Breast epithelium (tissue), 4 donors: ENCODE data around the gene SERPINE1. TPM values are rescaled to one million over a fixed set of nuclear protein-coding genes. Genes with fewer than 3 reads are reported as not detected.
A peak's percentile ranks its signal among the peaks of the same experiment; 100 is the strongest.
"Not testable (repeated sequence)": the region's sequence is repeated elsewhere in the genome, so short reads cannot be mapped to it uniquely, and the experiment has no call there.

Experiments used
- DNase-seq, 2 donors: peaks; one replicate each; pipeline ENCODE4 v3.0.0-alpha.2; 2019; ENCODE audit warnings: low spot score in 2 of 2
- H3K27ac ChIP-seq, 2 donors: fragments of 200-600 bp; sonication (generic) in 1 of 2; one replicate each; pipeline ENCODE4 v1.5.1; 2016 to 2019; ENCODE audit warnings: mild to moderate bottlenecking in 1 of 2
- H3K27me3 ChIP-seq, 2 donors: fragments of 200-600 bp; sonication (generic) in 1 of 2; one replicate each; pipeline versions ENCODE4 v1.5.1 to v1.6.0; 2017 to 2019; ENCODE audit warnings: control low read depth in 1 of 2, mild to moderate bottlenecking in 1 of 2
- H3K36me3 ChIP-seq: fragments of 200-600 bp; one replicate; pipeline ENCODE4 v1.5.1; 2019
- H3K4me1 ChIP-seq, 2 donors: fragments of 200-600 bp; sonication (generic); one replicate each; pipeline ENCODE4 v1.5.1; 2016 to 2019; ENCODE audit warnings: control low read depth in 1 of 2
- H3K4me3 ChIP-seq, 3 donors: fragments of 200-600 bp; sonication (generic); 1 replicate in 2 of 3; 2 replicates in 1 of 3; pipeline ENCODE4 v1.5.1; 2016 to 2019; ENCODE audit warnings: mild to moderate bottlenecking in 3 of 3, moderate library complexity in 2 of 3
- H3K9me3 ChIP-seq, 2 donors: fragments of 200-600 bp; sonication (generic) in 1 of 2; one replicate each; pipeline ENCODE4 v1.5.1; 2016 to 2019; ENCODE audit warnings: control low read depth in 1 of 2
- POLR2A ChIP-seq: fragments of 450-650 bp; IDR thresholded peaks from one replicate; pipeline ENCODE4 v1.6.1; 2016; ENCODE audit warnings: antibody characterized with exemption, mild to moderate bottlenecking, moderate library complexity
- POLR2AphosphoS5 ChIP-seq, 3 donors: sonication (generic); formaldehyde crosslinking; IDR thresholded peaks; one replicate each; pipeline ENCODE4 v1.6.1; 2017; ENCODE audit warnings: antibody characterized with exemption in 3 of 3
- intact Hi-C: fragments of 100-400 bp; cut with DNase I; formaldehyde crosslinking; loops from one replicate; pipeline ENCODE4 v1.15.1; 2023; ENCODE audit warnings: low total_unique reads
- total RNA-seq, 3 donors: library from RNA; depleted of rRNA; stranded (reverse); fragments of >200 nt; gene quantifications; one replicate each; pipeline ENCODE4 v1.1.0, GENCODE V29; 2016
- TF ChIP-seq, protein P1 (sequence below), 3 donors: fragments of 450-650 bp; IDR thresholded peaks; one replicate each; pipeline ENCODE4 v1.5.1; 2016 to 2017; ENCODE audit warnings: antibody characterized with exemption in 3 of 3, mild to moderate bottlenecking in 3 of 3, moderate library complexity in 3 of 3

Gene SERPINE1
- total RNA-seq, 3 donors from 2014 or later: 6.2 to 24.3 (median 7.4) TPM

DNA sequence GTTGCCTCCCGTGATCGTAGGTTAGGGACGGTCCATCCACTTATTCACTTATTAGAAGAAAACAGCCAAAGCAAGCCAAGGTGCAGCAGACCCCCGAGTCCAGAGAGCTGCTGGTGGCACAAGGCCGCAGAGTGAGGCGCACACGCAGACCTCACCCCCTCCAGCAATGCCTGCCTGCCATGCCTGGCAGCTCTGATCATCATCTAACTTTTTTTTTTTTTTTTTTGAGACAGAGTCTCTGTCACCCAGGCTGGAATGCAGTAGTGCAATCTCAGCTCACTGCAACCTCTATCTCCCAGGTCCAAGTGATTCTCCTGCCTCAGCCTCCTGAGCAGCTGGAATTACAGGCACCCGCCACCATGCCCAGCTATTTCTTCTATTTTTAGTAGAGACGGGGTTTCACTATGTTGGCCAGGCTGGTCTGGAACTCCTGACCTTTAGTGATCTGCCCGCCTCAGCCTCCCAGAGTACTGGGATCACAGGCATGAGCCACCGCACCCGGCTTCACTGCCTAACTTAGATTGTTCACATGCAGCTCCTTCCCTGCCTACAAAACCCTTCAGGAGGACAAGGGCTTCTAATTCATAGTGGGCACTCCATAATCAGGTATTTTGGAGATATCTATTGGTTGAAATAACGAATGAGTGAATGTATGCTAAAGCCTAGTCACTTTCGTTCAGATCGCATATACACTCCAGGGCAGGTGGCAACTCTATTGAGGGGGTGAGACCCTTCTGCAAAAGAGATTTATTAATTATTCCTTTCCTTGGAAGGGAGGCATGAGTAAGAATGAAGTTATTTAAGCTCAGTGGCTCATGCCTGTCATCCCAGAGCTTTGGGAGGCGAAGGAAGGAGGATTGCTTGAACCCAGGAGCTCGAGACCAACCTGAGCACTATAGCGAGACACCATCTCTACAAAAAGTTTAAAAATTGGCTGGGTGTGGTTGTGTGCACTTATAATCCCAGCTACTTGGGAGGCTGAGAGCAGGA is 25.8 kb upstream of the SERPINE1 start:
- no peaks in the 10 kb centered on the region for H3K27me3 ChIP-seq
- TF ChIP-seq, protein P1, sequence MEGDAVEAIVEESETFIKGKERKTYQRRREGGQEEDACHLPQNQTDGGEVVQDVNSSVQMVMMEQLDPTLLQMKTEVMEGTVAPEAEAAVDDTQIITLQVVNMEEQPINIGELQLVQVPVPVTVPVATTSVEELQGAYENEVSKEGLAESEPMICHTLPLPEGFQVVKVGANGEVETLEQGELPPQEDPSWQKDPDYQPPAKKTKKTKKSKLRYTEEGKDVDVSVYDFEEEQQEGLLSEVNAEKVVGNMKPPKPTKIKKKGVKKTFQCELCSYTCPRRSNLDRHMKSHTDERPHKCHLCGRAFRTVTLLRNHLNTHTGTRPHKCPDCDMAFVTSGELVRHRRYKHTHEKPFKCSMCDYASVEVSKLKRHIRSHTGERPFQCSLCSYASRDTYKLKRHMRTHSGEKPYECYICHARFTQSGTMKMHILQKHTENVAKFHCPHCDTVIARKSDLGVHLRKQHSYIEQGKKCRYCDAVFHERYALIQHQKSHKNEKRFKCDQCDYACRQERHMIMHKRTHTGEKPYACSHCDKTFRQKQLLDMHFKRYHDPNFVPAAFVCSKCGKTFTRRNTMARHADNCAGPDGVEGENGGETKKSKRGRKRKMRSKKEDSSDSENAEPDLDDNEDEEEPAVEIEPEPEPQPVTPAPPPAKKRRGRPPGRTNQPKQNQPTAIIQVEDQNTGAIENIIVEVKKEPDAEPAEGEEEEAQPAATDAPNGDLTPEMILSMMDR (IDR thresholded peaks at IDR 0.05): no peak
- TF ChIP-seq POLR2A (no peak), POLR2AphosphoS5 (IDR thresholded peaks at IDR 0.05) (no peak)
- no peaks in the 10 kb centered on the region for H3K36me3 ChIP-seq
- no peaks in the 10 kb centered on the region for H3K9me3 ChIP-seq
- peak overlapping the region; percentile 50 to 86 for H3K27ac ChIP-seq
- no peak for DNase-seq
- intact Hi-C loops: no loop called here
- peak overlapping the region in 1 of 3 donors; percentile 34 for H3K4me3 ChIP-seq
- H3K4me1 ChIP-seq: peaks cover 3 to 7% of the 10 kb centered on the region in 2 donors

DNA sequence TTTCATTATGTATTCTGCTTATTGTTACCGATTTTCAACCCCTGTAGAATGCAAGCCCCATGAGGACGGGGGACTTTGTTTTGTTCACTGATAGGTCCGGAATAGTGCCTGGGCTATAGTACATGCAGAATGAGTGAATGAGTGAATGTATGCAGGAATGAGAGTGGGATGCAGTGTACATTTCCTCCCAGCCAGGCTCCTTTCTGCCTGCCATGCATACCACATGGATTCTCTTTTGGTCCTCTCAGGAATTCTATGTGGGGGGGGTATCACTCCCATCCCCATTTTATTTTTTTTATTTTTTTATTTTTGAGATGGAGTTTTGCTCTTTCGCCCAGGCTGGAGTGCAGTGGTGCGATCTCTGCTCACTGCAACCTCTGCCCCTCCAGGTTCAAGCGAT is 24.9 kb upstream of the SERPINE1 start:
- no peak for DNase-seq
- no peak overlapping the region for H3K27ac ChIP-seq
- TF ChIP-seq, protein P1 (IDR thresholded peaks at IDR 0.05): no peak
- TF ChIP-seq POLR2AphosphoS5 (IDR thresholded peaks at IDR 0.05): no peak
- TF ChIP-seq POLR2A: no peak
- H3K27me3 ChIP-seq: no peaks in the 10 kb centered on the region
- no peaks in the 10 kb centered on the region for H3K9me3 ChIP-seq
- H3K4me3 ChIP-seq: no peak overlapping the region
- peaks cover 3 to 7% of the 10 kb centered on the region in 2 donors for H3K4me1 ChIP-seq
- H3K36me3 ChIP-seq: no peaks in the 10 kb centered on the region
- intact Hi-C loops: no loop called here

DNA sequence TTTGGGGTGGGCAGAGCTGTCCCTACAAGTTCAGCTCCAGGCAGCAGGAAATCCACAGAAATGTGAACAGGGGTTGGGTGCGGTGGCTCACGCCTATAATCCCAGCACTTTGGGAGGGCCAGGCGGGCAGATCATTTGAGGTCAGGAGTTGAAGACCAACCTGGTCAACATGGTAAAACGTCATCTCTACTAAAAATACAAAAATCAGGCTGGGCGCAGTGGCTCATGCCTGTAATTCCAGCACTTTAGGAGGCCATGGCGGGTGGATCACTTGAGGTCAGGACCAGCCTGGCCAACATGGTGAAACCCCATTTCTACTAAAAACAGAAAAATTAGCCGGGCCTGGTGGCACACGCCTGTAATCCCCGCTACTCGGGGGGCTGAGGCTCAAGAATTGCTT is 23.2 kb upstream of the SERPINE1 start:
- H3K9me3 ChIP-seq, H3K27ac ChIP-seq, H3K4me1 ChIP-seq, DNase-seq, H3K27me3 ChIP-seq, H3K4me3 ChIP-seq, intact Hi-C loops, H3K36me3 ChIP-seq: not testable (repeated sequence)

DNA sequence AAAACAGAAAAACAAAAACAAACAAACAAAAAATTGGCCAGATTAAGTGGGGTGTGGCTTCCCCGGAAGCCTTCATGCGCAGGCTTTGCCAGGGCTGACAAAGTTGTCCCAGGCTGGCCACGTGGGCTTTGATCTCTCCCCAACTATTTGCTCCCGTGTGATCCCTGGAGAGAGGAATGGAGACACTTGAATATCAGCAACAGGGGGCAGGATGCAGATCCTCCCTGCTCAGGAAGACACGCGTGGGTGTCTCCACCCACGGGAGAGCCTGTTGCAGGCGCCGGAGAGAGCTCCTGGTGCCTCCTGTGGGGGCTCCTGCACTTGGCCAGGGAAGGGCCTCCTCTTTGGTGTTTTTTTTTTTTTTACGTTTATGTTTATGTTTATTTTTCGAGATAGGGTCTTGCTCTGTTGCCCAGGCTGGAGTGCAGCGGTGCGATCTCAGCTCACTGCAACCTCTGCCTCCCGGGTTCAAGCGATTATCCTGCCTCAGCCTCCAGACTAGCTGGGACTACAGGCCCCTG is 22.7 kb upstream of the SERPINE1 start:
- no peak for DNase-seq
- Histone ChIP-seq H3K4me1 (peaks cover 6 to 7% of the 10 kb centered on the region in 2 donors), H3K9me3 (no peaks in the 10 kb centered on the region), H3K4me3 (no peak overlapping the region), H3K36me3 (no peaks in the 10 kb centered on the region), H3K27ac (no peak overlapping the region), H3K27me3 (no peaks in the 10 kb centered on the region)
- TF ChIP-seq, protein P1 (IDR thresholded peaks at IDR 0.05): no peak
- TF ChIP-seq POLR2A (no peak), POLR2AphosphoS5 (IDR thresholded peaks at IDR 0.05) (no peak)
- intact Hi-C loops: no loop called here

DNA sequence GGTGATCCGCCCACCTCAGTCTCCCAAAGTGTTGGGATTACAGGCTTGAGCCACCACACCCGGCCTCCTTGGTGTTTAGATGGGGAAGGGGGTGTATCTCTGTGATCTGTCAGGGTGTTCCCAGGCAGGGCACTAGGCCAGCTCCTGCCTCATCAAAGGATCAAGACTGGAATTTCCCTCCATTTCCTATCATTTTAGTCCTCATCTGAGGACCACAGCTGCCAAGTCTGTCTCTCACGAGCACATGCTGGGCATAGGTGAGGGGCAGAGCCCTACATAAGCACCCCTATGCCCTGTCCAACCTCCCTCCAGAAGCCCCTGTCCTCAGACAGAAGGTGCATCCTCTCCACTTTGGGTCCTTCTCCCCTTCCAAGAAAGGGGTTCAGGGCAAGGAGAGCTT is 22.1 kb upstream of the SERPINE1 start:
- H3K9me3 ChIP-seq: no peaks in the 10 kb centered on the region
- H3K4me3 ChIP-seq: no peak overlapping the region
- TF ChIP-seq POLR2AphosphoS5 (IDR thresholded peaks at IDR 0.05) (no peak), POLR2A (no peak)
- TF ChIP-seq, protein P1 (IDR thresholded peaks at IDR 0.05): no peak
- intact Hi-C loops: no loop called here
- H3K4me1 ChIP-seq: peaks cover 6 to 7% of the 10 kb centered on the region in 2 donors
- H3K27me3 ChIP-seq: no peaks in the 10 kb centered on the region
- DNase-seq: no peak
- H3K36me3 ChIP-seq: no peaks in the 10 kb centered on the region
- H3K27ac ChIP-seq: no peak overlapping the region

DNA sequence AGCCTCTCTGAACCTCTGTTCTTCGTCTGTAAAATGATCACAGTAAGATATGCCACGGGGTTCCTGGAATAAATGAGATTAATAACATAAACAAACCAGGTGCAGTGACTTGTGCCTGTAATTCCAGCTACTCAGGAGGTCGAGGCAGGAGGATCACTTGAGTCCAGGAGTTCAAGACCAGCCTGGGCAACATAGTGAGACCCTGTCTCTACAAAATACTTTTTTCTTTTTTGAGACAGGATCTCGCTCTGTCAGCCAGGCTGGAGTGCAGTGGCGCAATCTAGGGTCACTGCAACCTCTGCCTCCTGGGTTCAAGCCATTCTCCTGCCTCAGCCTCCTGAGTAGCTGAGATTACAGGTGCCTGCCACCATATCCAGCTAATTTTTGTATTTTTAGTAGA is 21.7 kb upstream of the SERPINE1 start:
- H3K4me1 ChIP-seq, H3K36me3 ChIP-seq, H3K4me3 ChIP-seq, H3K27ac ChIP-seq, H3K9me3 ChIP-seq, H3K27me3 ChIP-seq, intact Hi-C loops, DNase-seq: not testable (repeated sequence)
